GM18520 (cell line): ENCODE data around the gene ELAC2.
"Not testable (repeated sequence)": the region's sequence is repeated elsewhere in the genome, so short reads cannot be mapped to it uniquely, and the experiment has no call there.

Experiments used
- ATAC-seq: cut with Tn5 transposase; IDR thresholded peaks from one replicate; pipeline ENCODE4 v1.9.1; 2021; ENCODE audit not compliant: unreplicated experiment

Gene ELAC2

DNA sequence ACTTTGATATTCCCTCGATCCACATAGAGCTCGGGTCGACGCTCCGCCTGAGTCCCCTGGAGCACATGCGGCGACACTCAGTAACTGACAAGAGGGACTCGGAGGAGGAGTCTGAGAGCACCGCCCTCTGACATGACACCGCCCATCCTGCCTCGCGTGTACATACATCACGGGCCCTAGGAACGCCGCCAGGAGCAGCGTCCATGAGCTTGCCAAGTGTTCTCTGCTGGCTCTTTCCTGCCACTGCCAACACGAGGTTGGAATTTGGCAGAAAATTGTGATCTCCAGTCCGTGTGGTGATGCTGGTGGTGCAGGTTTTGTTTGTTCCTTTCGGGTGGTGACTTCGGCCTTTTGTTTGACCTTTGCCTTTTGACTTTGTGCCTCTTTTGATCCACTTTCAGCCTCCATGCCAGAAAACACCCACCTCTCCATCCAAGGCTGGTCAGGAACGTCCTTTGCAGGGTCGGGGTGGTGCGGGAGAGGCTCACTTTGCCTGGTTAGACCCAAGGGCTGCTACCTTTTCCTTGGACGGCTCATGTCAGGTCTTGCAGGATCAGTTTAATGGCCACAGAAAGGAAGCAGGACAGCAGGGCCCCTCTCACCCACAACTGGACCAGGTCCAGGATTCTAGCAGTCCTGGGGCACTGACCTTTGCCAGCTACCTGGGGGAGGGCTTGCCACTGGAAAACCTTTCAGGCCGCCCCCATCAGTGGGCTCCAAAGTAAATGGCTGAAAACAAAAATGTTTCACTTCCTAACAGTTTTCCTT is 27.6 kb downstream of the ELAC2 start:
- ATAC-seq = no peak

DNA sequence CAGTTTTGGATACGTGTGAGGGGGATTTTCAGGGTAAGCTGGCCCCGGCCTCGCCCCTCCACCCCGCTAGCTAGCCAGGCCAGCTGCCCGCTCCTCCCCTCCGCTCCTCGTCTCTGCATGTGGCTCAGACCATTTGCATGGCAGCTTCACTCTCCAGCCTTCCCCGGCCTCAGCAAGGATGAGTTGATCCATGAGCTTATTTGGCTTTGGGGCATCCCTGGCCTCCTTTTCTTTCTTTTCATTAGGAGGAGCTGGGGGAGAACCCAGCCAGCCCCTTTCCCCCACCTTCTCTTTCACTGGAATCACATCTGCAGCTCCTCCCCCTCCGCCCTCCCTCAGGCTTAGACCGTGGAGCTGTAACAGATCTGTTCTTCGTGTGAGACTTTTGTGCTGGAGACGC is 30.7 kb downstream of the ELAC2 start:
- no peak for ATAC-seq

DNA sequence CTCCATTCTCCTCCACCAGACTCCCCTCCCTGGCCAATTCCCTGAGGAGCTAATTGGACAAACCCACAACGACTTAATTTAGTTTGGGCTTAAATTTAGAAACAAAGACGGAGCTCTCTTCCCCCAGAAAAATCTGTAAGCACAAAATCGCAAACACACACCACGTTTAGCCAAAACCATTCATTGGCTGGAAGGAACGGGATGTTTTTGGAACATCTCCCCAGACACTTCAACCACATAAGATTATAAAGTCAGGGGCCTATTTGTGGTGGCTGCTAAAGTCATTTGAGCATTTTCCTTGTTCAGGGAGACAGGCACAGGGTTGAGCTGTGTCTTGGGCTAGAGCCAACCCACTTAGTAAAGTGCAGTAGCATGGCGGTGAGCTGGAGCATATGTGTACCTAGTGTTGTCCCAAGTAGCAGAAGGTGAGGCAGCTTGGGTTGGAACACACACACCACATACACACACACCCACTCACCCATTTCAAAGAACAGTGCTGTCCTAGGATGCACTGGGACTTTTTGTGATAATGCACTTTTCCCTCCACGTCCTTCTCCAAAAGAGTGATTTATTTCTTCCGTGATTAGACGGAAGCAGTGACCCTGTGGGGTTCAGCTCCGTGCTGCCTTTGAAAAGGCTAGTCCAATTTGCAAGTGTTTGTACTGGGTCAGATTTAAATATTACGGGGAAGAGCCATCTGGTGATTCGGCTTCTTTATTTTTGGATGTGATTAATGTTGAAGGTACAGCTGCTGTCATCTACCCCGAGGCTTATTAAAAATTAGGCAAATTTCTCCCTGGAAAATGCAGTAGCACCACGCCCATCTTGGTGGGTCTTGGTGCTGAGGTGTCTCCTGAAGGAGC is 32.2 kb downstream of the ELAC2 start:
- ATAC-seq = no peak

DNA sequence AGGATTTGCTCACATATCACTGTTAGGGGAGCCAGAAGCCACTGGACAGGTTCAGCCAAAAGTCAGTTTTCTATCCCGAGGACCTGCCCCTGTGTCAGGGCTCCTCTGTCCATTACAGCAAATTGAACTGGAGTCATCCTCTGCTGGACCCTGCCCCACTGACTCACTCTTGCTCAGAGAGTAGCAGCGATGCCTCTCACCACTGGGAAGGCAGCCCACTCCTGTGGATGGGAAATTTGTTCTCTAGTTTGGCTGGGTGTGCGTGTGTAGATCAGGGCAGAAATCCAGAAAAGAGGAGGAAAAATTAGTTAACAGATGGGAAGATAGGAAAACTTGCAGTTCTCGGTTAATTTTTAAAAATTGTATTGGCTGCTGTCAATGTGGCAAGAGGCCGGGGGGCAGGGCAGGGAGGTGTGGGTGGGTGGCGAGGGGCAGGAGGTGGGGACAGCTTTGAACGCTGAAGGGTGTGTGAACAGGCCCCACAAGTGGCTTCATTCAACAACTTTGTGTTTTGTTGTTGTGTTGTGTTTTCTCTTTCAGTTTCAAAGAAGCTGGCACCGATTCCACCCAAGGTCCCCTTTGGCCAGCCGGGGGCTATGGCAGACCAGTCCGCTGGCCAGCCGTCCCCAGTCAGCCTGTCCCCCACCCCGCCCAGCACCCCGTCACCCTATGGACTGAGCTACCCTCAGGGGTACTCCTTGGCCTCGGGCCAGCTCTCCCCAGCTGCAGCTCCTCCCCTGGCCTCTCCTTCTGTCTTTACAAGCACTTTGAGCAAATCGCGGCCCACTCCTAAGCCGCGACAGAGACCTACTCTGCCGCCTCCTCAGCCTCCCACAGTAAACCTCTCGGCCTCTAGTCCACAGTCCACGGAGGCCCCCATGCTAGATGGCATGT is 33.6 kb downstream of the ELAC2 start:
- ATAC-seq = no peak

DNA sequence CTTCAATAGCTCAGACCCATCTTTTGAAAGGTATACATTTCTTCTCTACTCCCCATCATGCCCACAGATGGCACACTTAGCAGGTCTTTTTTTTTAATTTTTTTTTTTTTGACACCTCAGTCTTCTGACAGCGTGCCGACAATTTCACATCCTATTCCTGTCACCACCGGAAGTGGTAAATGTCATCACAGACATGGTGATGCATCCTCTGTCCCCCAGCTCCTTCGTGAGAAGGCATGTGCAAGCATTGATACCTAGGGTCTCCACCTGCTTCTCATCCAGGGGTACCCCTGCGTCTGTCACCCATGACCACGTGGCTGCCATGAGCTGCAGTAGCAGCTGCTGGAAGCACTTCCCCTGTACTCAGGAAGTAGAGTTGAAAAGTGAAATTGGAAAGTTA is 35.6 kb downstream of the ELAC2 start:
- ATAC-seq = no peak

DNA sequence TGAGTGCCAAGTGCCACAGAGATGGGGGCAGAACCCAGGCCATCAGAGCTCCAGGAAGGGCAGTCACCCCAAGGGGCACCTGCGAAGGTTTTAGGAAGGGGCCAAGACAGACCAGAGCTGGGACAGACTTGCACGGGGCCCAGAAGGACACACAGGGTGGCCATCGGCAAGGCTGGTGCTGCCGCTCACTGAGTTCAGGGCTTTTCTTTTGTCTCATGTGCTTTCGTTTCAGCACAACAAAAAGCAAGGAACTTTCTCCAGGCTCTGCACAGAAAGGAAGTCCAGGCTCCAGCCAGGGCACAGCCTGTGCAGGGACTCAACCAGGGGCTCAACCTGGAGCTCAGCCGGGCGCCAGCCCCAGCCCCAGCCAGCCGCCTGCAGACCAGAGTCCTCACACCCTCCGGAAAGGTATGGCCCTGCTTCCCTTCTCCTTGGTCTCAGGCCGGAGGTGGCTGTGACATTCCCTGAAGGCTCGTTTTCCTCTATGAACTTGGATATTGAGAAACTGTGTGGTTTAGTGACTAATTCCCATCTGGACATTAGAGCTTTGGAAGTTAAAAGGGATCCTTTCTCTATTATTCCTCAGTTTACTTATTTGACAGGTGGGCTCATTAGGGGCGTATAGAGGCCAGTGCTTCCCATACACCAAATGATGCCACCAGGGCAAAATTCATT is 37.9 kb downstream of the ELAC2 start:
- no peak for ATAC-seq

DNA sequence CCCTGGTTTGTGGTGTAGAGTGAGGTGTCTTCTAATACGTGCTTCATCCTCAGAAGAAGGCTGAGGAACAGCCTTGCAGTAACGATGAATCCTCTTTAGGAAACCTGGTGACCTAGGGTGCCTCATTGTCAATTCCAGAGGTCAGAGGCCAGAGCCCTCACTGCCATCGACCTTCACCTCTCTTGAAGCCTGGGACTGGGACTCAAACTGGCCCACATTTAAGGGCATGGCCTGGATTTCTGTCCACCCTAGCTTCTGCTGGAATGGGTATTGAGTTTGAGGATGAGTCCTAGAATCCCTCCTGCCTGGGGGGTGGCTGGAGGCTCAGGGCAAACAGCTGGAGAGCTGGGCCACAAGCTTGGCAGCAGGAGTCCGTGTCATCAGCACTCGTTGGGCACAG is 38.6 kb downstream of the ELAC2 start:
- no peak for ATAC-seq

DNA sequence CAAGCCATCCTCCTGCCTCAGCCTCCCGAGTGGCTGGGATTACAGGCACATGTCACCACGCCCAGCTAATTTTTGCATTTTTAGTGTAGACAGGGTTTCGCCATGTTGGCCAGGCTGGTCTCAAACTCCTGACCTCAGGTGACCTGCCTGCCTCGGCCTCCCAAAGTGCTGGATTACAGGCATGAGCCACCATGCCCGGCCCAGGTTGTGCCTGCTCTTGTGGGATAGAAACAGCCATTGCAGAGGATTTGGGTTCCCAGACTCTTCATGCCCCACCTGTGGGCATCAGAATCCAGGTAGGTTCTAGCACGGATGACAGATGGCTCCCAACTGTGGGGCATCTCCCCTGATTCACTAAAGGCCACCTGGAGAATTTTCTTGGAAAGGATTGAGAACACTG is 39.0 kb downstream of the ELAC2 start:
- ATAC-seq = not testable (repeated sequence)

DNA sequence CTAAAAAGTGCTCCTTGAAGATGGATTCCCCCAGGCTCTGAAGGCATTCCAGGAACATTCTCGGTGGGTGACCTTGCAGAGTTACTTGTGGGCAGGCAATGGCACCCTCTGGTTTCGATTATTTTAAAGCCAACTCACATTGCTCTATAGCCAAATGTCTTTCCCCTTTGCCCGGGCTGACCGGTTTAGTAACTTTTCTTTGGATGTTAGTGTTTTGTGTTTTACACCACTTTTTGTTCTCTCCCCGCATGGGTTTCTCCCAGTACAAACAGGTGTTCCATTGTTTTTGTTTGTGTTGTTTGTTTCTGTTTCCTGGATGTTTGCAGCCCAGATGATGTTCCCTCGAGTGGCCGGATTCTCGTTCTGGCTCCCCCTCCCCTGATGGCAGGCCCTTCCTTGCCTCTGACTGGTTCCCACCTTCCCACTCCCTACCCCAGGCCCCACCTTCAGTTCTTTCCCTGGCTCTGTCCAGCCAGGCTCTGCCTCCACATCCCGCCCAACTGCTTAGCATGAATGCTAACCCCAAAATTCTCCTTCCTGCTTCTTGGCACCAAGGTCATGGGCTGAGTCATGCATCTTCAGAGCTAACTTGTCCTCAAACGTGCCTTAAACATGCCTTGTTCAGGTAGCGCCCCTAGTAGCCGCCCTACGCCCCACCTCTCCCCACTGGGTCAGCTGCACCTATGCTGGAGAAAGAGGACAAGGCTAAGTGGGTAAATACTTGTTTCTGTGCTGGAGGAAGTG is 40.6 kb downstream of the ELAC2 start:
- ATAC-seq = no peak

DNA sequence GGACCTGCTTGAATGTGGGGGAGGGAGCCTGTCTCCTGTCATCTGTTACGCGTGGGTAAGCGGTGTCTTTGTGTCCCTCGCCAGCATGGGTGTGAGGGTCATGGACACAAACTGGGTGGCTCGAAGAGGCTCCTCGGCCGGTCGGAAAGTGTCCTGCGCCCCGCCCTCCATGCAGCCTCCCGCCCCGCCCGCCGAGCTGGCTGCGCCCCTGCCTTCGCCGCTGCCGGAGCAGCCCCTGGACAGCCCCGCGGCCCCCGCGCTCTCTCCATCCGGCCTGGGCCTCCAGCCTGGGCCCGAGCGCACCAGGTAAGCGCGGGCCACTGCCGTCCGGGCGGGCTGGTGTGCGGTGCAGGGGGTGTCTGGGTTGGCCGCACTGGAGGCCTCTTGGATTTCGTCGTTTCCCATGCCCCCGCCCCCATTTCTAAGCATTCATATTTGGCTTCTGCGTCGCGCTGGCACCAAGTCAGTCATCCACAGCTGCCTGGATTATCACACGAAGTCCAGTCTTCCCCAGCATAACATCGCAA is 43.8 kb downstream of the ELAC2 start:
- ATAC-seq = no peak

DNA sequence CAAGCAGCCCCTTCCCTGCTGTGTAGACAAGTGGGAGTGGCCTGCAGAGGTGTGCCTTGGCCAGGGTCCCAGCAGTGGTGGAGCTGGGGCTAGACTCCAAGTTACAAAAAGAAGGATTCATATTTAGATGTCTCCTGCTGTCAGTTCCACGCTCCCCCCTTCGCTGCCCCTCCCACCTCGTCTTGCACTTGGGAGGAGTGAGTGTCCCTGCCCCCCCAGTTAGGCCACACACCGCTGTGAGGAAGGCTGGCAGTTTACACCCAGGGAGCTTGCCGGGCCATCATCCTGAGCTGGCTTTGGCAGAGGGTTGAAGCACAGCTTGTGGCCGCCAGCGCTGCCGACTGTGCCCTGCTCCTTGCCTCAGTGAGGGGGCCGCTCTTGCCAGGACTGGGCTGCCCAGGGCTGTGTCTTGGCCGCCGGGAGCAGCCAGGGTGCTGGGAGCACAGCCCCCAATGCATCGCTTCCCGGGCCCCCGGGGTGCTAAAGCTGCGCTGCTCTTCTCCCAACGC is 44.3 kb downstream of the ELAC2 start:
- ATAC-seq = no peak

DNA sequence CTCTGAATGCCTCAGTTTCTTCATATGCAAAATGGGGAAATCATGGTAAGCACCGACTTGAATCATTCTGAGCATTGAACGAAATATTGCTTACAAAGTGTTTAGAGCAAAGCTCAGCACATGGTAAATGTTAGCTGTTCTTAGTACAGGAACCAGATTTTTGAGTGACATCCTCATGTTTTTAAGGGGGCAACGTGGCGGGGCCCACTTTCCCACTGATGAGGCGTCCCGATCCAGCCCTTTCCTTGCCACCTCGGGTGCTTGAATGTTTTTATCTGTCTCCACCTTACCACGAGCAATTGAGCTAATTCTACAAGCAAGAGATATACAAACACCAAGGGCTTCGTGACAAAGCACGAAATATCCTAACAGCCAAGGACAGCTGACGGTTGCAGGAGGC is 49.9 kb downstream of the ELAC2 start:
- no peak for ATAC-seq

DNA sequence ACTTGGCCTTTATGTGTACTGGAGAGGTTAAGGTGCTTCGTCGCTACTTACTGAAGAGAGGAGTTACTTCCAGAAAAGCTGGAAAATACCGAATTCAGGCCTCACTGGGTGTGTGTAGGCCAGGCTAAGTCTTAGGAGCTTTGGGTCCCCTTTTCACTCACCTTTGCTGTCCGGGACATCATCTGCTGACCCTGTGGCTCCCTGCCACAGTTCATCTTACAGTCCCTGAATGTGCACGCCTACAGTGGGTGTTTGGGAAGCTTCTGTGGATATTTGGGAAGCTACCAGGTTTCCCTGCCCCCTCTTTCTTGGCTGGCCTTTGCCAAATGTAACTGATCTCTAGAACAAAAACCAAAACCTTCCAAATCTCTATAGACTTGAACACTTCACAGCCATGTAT is 51.4 kb downstream of the ELAC2 start:
- ATAC-seq = no peak

DNA sequence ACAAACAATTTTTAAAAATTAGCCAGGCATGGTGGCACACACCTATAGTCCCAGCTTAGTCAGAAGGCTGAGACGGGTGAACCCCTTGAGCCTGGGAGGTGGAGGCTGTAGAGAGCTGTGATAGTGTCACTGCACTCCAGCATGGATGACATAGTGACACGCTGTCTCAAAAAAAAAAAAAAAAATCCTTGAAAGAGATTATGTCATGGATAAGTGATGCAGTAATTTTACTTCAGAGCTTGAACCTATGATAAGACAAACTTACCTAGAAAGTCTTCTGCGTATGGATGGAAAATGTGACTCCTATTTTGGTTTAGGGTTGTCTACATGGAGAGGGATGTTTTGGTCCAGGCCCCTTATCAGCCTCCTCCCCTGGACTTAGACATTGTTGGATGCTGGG is 51.8 kb downstream of the ELAC2 start:
- ATAC-seq = no peak

DNA sequence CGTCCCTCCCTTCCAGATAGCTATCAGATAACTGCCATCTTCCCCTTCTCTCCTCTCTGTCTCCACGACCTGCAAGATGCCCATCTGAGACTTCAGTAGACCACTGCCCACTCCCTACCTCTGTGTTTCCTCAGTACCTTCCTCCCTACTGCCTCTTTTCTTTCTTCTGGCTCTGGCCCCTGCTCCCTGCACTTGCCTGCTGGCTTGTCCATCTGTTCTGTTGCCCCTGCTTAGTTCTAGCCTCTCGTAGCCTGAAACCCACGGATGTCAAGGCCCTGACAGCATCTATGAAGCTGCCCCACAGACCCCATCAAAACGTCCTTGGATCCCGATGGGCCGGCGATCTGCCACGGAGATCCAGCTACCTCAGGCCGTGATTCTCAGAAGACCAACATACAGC is 53.0 kb downstream of the ELAC2 start:
- ATAC-seq = no peak

DNA sequence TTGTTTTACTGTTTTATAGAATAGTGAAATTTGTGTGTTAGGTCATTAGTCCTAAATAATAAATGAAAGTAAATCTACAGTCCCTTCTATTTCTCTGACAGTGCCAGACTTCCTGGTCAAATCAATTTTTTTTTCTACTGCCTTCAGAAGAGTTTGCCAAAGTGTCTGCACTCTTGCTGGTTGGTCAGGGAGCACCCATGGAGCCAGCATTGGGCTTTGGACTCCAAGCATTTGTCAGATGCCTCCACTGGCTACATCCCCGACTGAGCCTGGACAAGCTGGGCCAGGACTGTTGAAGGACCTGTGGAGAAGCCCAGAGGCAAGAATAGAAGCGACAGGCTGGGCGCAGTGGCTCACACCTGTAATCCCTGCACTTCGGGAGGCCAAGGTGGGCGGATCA is 53.7 kb downstream of the ELAC2 start:
- ATAC-seq = no peak

DNA sequence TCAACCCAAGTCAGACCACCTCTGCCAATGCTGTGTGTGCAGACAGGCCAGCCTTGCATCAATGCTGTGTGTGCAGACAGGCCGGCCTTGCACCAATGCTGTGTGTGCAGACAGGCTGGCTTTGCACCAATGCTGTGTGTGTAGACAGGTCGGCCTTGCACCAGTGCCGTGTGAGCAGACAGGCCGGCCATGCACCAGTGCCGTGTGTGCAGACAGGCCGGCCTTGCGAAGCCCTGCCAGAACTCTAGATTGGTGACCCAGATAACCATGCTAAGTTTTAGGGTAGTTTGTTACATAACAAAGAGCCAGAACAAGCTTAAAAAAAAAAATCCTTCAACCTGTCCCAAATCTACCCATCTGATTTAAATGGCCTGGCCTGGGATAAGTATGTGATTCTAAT is 54.3 kb downstream of the ELAC2 start:
- ATAC-seq = no peak

DNA sequence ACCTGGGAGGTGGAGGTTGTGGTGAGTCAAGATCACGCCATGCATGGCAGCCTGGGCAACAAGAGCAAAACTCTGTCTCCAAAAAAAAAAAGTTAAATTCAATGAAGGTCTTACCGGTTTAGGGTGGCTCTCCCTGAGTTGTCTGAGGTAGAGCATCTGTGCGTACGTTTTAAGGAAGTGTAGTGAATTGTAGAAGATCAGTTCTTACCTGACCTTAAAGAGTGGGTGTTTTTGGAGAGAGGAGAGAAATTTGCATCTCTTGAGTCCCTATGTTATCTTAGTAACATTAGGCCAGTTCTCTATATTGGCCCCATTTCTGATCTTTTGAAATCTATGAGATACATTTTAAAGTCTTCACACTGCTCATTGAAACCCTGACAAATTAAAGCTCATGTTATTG is 56.2 kb downstream of the ELAC2 start:
- ATAC-seq = no peak

DNA sequence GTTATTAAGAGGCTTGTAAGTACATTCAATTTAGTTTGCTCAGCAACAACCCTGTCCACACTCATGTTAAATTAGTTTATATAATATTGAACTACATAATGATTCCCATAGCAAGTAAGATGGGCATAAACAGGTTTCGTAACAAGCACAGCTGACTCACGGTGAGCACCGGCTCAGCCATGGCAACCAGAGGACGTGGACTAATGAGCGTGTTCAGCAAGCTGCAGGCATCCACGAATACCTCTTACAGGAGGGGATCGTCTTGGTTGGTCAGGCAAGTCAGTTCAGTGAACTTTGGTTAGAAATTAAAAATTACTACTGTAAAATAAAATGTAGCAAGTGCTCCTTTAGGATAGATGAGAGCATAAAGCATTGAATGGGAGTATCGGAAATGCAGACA is 58.4 kb downstream of the ELAC2 start:
- ATAC-seq = no peak

DNA sequence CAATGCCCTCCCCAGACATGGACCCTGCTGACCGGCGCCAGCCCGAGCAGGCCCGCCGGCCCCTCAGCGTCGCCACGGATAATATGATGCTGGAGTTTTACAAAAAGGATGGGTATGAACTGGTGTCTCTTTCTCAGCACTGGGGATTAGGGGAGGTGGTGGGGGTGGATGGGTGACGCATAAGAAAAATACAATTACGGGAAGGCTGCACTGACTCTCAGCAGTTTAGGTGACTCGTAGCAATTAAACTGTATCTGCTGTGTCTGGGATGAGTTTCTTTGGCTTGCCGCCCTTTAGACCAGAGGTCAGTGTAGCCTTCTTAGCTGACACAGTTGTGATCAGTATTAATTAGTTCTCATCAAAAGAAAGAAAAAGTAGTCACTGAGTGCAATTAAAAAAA is 59.0 kb downstream of the ELAC2 start:
- ATAC-seq = no peak
